Measurements from ENCODE around the gene MEGF9. TPM values are rescaled to one million over a fixed set of nuclear protein-coding genes. Genes with fewer than 3 reads are reported as not detected.

Gene MEGF9
- total and polyA plus RNA-seq, 2 of the 13 experiments (the other 11 are each of a cell fraction or from before 2014, with no cell fraction given): 3.1 to 3.3 TPM

DNA sequence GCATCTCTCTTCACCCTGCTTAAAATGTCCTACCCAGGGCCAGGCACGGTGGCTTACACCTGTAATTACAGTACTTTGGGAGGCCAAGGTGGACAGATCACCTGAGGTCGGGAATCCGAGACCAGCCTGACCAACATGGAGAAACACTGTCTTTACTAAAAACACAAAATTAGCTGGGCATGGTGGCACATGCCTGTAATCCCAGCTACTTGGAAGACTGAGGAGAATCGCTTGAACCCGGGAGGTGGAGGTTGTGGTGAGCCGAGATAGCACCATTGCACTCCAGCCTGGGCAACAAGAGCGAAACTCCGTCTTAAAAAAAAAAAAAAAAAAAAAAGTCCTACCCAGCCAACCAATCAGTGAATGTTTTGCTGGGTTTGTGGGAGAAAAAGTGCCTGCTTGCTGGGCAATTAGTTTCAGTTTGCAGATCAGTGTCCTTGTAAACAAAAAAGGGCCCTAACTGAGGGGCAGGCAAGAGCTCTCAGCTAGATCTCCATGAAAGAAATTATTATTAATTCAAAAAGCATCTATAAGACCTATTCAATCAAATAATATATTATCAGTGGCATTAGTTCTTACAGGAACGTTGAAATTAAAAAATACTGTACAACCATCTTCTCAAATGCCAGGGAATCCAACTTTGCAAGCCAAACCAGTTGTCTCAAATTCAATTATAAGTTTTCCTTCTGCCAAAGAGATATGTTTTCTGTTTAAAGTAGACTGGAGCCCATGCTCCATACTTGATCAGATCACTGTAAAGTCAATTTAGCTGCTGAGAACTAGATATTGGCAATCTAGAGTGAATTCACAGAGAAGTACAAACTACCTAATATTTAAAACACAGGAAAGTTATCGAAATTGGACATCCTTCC, 3.9 kb downstream of the MEGF9 start (continued):
- peak; percentile 48; the same call in 1 of the 2 replicates for TF ChIP-seq SAP130 (CRISPR knock-in tag; IDR thresholded peaks at IDR 0.05; ENCODE audit: low read depth)
- TF ChIP-seq, protein P1, sequence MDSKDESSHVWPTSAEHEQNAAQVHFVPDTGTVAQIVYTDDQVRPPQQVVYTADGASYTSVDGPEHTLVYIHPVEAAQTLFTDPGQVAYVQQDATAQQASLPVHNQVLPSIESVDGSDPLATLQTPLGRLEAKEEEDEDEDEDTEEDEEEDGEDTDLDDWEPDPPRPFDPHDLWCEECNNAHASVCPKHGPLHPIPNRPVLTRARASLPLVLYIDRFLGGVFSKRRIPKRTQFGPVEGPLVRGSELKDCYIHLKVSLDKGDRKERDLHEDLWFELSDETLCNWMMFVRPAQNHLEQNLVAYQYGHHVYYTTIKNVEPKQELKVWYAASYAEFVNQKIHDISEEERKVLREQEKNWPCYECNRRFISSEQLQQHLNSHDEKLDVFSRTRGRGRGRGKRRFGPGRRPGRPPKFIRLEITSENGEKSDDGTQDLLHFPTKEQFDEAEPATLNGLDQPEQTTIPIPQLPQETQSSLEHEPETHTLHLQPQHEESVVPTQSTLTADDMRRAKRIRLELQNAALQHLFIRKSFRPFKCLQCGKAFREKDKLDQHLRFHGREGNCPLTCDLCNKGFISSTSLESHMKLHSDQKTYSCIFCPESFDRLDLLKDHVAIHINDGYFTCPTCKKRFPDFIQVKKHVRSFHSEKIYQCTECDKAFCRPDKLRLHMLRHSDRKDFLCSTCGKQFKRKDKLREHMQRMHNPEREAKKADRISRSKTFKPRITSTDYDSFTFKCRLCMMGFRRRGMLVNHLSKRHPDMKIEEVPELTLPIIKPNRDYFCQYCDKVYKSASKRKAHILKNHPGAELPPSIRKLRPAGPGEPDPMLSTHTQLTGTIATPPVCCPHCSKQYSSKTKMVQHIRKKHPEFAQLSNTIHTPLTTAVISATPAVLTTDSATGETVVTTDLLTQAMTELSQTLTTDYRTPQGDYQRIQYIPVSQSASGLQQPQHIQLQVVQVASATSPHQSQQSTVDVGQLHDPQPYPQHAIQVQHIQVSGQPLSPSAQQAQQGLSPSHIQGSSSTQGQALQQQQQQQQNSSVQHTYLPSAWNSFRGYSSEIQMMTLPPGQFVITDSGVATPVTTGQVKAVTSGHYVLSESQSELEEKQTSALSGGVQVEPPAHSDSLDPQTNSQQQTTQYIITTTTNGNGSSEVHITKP (CRISPR knock-in tag; IDR thresholded peaks at IDR 0.05; ENCODE audit: low read depth): no peak
- 0 out of 2 replicates have a peak, but pooled peaks have one; percentile 19 for TF ChIP-seq RXRB (CRISPR knock-in tag; IDR thresholded peaks at IDR 0.05; ENCODE audit: borderline replicate concordance)
- no peak for TF ChIP-seq ZSCAN25 (CRISPR knock-in tag; IDR thresholded peaks at IDR 0.05)
- 0 out of 2 replicates have a peak, but pooled peaks have one; percentile 18 for TF ChIP-seq GABPB1 (CRISPR knock-in tag; IDR thresholded peaks at IDR 0.05)
- TF ChIP-seq NFYB (CRISPR knock-in tag; IDR thresholded peaks at IDR 0.05): peak; percentile 79
- no peak for TF ChIP-seq TGIF2 (CRISPR knock-in tag; IDR thresholded peaks at IDR 0.05)
- no peak for TF ChIP-seq TOPORS (CRISPR knock-in tag; IDR thresholded peaks at IDR 0.05)
- TF ChIP-seq REXO4 (CRISPR knock-in tag; IDR thresholded peaks at IDR 0.05; ENCODE audit: borderline replicate concordance): no peak
- TF ChIP-seq SSRP1 (CRISPR knock-in tag; IDR thresholded peaks at IDR 0.05): no peak
- no peak for TF ChIP-seq KDM4B (CRISPR knock-in tag; IDR thresholded peaks at IDR 0.05)
